ENCODE results near the gene CZIB.

GRCh38 chr1:53197291-53198200, 22.9 kb downstream of the CZIB start:
- TF ChIP-seq, protein P1, sequence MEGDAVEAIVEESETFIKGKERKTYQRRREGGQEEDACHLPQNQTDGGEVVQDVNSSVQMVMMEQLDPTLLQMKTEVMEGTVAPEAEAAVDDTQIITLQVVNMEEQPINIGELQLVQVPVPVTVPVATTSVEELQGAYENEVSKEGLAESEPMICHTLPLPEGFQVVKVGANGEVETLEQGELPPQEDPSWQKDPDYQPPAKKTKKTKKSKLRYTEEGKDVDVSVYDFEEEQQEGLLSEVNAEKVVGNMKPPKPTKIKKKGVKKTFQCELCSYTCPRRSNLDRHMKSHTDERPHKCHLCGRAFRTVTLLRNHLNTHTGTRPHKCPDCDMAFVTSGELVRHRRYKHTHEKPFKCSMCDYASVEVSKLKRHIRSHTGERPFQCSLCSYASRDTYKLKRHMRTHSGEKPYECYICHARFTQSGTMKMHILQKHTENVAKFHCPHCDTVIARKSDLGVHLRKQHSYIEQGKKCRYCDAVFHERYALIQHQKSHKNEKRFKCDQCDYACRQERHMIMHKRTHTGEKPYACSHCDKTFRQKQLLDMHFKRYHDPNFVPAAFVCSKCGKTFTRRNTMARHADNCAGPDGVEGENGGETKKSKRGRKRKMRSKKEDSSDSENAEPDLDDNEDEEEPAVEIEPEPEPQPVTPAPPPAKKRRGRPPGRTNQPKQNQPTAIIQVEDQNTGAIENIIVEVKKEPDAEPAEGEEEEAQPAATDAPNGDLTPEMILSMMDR (IDR thresholded peaks at IDR 0.05; ENCODE audit: low read depth, low read length) = no peak
- no peak for TF ChIP-seq POLR2A (IDR thresholded peaks at IDR 0.05; ENCODE audit: extremely low read depth, insufficient read length)

All from NB4 (cell line).